NT2/D1 (cell line): ENCODE measurements around the gene MAP4K1.

Experiments
- DNase-seq: peaks from one replicate; pipeline ENCODE4 v3.0.0-alpha.2; 2011; ENCODE audit warnings: low read depth, low spot score
- H3K27me3 ChIP-seq: 2 replicates; pipeline ENCODE4 v1.6.0; 2011; ENCODE audit warnings: mild to moderate bottlenecking; ENCODE audit not compliant: insufficient read length, insufficient read depth
- H3K36me3 ChIP-seq: 2 replicates; pipeline ENCODE4 v1.6.1; 2011; ENCODE audit warnings: mild to moderate bottlenecking, low read length, mixed read lengths; ENCODE audit not compliant: insufficient read depth, insufficient read length
- H3K4me1 ChIP-seq: 2 replicates; pipeline ENCODE4 v1.5.1; 2011; ENCODE audit not compliant: insufficient read depth, insufficient read length
- H3K4me3 ChIP-seq: 2 replicates; pipeline ENCODE4 v1.5.1; 2011; ENCODE audit warnings: low read depth; ENCODE audit not compliant: insufficient read length
- H3K9ac ChIP-seq: 2 replicates; pipeline ENCODE4 v1.6.0; 2011; ENCODE audit warnings: low read depth; ENCODE audit not compliant: insufficient read length
- H3K9me3 ChIP-seq: 2 replicates; pipeline ENCODE4 v1.5.1; 2011; ENCODE audit warnings: mild to moderate bottlenecking, low read length; ENCODE audit not compliant: insufficient read depth
- SUZ12 ChIP-seq: IDR thresholded peaks from 2 replicates; pipeline ENCODE4 v1.6.1; 2011; ENCODE audit not compliant: insufficient read length, insufficient read depth; ENCODE audit errors: extremely low read depth
- YY1 ChIP-seq: IDR thresholded peaks from 2 replicates; pipeline ENCODE4 v1.6.1; 2011; ENCODE audit not compliant: insufficient read length, insufficient read depth
- ZNF274 ChIP-seq: IDR thresholded peaks from 2 replicates; pipeline ENCODE4 v1.6.1; 2011; ENCODE audit warnings: mild to moderate bottlenecking, low read depth, low read length

Gene MAP4K1

DNA sequence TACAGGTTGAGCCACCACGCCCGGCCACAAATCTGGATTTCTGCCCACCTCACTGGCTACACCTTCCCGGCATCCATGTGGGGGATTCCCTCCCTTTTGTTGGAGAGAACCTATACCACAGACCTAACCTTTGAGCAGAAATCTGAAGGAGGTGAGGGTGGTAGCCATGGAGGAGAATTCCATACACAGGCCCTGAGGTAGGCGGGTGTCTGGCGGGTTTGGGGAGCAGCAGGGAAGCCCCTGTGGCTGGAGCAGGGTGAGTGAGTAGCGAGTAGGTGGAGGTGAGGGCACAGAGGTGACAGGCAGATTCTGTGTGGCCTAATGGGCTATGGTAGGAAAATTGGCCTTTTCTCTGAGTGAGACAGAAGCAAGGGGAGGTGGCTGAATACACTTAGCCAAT lies 11.8 kb upstream of the MAP4K1 start:
- H3K4me1 ChIP-seq: peaks cover 2% of the 10 kb centered on the region
- TF ChIP-seq SUZ12 (no peak), ZNF274 (no peak), YY1 (no peak)
- no peak overlapping the region for H3K4me3 ChIP-seq
- H3K36me3 ChIP-seq: peaks cover 52% of the 10 kb centered on the region
- DNase-seq: no peak
- H3K9me3 ChIP-seq: no peaks in the 10 kb centered on the region
- no peaks in the 10 kb centered on the region for H3K27me3 ChIP-seq
- no peak overlapping the region for H3K9ac ChIP-seq

DNA sequence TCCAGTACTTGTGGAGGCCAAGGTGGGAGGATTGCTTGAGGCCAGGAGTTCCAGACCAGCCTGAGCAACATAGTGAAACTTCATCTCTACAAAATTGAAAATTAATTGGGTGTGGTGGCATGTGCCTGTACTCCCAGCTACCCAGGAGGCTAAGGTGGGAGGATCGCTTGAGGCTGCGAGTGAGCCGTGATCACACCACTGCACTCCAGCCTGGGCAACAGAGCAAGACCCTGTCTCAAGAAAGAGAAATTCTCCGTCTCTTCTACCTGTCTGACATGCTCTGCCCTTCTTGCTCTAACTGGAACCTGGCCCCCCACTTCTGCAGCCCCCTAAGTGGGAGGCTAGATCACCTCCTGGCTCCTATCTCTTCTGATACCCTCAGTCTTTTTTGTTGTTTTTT lies 8.6 kb upstream of the MAP4K1 start:
- H3K4me3 ChIP-seq: no peak overlapping the region
- H3K9ac ChIP-seq: no peak overlapping the region
- H3K27me3 ChIP-seq: no peaks in the 10 kb centered on the region
- H3K4me1 ChIP-seq: no peaks in the 10 kb centered on the region
- no peaks in the 10 kb centered on the region for H3K9me3 ChIP-seq
- TF ChIP-seq YY1: no peak
- TF ChIP-seq ZNF274: no peak
- no peak for DNase-seq
- peaks cover 66% of the 10 kb centered on the region for H3K36me3 ChIP-seq

DNA sequence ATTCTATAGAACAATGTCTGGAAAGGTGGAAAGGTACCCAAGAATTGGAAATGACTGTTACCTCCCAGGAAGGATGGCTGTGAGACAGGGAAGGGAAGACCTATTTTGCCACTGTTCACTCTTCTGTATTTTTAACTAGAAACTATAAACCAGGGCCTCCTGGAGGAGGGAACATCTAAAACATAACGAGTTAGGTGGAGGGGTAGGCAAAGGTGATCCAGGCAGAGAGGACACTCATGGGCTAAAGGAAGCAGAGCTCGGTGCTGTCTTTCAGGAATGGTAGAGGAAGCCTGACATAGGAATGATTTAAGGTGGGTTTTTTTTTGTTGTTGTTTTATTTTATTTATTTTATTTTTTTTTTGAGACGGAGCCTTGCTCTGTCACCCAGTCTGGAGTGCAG lies 7.1 kb upstream of the MAP4K1 start:
- no peak overlapping the region for H3K9ac ChIP-seq
- no peak overlapping the region for H3K4me3 ChIP-seq
- no peak for DNase-seq
- TF ChIP-seq ZNF274: no peak
- TF ChIP-seq YY1: no peak
- TF ChIP-seq SUZ12: no peak
- no peaks in the 10 kb centered on the region for H3K9me3 ChIP-seq
- H3K36me3 ChIP-seq: peaks cover 79% of the 10 kb centered on the region
- no peaks in the 10 kb centered on the region for H3K27me3 ChIP-seq
- H3K4me1 ChIP-seq: peaks cover 4% of the 10 kb centered on the region

- Histone ChIP-seq H3K36me3 (peaks cover 41% of the 10 kb centered on the region), H3K4me3 (peak overlapping the region; percentile 99), H3K9me3 (no peaks in the 10 kb centered on the region), H3K27me3 (no peaks in the 10 kb centered on the region), H3K4me1 (peaks cover 14% of the 10 kb centered on the region), H3K9ac (peak overlapping the region; percentile 96)
- no peak for DNase-seq
- TF ChIP-seq SUZ12 (no peak), YY1 (no peak), ZNF274 (no peak)
These were observed 1.8 kb upstream of the MAP4K1 start for GRCh38 chr19:38619361-38620174.

DNA sequence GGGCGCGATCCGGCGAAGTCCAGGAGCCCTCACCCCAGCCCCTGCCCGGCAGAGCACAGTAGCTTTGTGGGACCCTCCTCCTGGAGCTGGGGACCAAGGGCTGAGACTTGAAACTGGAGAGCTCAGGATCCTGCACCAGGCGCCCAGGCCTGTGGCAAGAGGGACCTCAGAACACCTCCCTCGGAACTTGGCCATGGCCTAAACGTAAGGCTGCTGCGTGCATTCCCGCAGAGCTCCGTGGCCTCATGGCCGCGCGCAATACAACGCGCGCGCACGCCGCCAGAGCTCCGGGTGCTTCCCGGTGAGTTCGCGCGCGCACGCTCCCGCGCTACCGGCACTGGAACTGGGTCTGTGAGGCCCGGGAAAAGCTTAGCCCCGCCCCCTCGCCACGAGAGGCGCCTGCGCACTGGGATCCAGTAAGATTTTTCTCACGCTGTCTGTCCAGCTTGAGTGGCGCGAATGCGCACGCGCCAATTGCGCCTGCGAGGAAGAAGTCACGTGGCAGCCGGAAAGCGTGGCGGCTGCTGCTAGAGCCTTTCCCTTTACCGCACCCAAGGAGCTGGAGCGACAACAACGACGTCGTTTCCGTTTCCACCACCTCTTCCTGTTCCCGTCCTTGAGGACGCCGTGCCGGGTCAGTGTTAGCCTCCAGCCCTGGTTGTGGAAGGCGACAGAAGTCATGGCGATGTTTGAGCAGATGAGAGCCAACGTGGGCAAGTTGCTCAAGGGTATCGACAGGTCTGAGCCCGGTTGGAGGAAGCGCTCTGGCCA lies 1.0 kb upstream of the MAP4K1 start, which contains the start of gene EIF3K:
Gene EIF3K (plus strand): TSS at position 599 of the 771 bp plus-strand sequence. CDS start 81 bp downstream, at position 680.
- H3K27me3 ChIP-seq: no peaks in the 10 kb centered on the region
- H3K4me1 ChIP-seq: peaks cover 14% of the 10 kb centered on the region
- H3K9ac ChIP-seq: peak within 1 kb of the TSS; percentile 96
- H3K4me3 ChIP-seq: peak within 1 kb of the TSS; percentile 99
- peak; percentile 96 for DNase-seq
- H3K9me3 ChIP-seq: no peaks in the 10 kb centered on the region
- TF ChIP-seq YY1 (no peak), ZNF274 (no peak), SUZ12 (no peak)
- peaks cover 35% of the 10 kb centered on the region for H3K36me3 ChIP-seq

DNA sequence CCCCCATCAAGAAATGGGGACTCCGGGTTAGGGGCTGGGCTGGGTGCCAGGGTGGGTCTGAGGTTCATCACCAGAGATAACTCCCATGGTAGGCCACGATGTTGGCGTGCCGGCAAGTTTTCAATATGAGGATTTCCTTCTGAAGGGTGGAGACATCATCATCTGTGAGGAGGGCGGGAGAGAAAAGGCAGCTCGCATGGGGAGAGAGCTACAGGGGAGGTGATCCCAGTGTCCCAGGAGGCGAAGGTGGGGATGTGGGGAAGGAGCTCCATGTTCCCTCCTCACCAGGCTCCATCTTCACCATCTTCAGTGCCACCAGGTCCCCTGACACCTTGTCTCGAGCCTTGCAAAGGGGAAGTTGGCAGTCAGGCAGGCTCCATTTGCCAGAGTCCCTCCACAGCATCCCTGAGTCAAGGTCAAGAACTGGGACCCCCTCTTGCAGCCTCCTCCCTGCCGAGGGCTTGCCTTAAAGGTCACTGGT lies 430 bp downstream of the MAP4K1 start:
- Histone ChIP-seq H3K9ac (peak overlapping the region; percentile 95), H3K4me1 (peaks cover 14% of the 10 kb centered on the region), H3K4me3 (peak overlapping the region; percentile 16), H3K9me3 (no peaks in the 10 kb centered on the region), H3K36me3 (peaks cover 27% of the 10 kb centered on the region), H3K27me3 (no peaks in the 10 kb centered on the region)
- DNase-seq: no peak
- TF ChIP-seq ZNF274: no peak
- no peak for TF ChIP-seq YY1
- no peak for TF ChIP-seq SUZ12

GRCh38 chr19:38616265-38616664 lies 1.5 kb downstream of the MAP4K1 start:
- H3K9me3 ChIP-seq: no peaks in the 10 kb centered on the region
- H3K4me3 ChIP-seq: no peak overlapping the region
- no peak overlapping the region for H3K9ac ChIP-seq
- DNase-seq: no peak
- no peaks in the 10 kb centered on the region for H3K27me3 ChIP-seq
- H3K36me3 ChIP-seq: peaks cover 17% of the 10 kb centered on the region
- TF ChIP-seq ZNF274: no peak
- TF ChIP-seq YY1: no peak
- TF ChIP-seq SUZ12: no peak
- H3K4me1 ChIP-seq: peaks cover 14% of the 10 kb centered on the region
